Activated CD8-positive, alpha-beta memory T cell treated with anti-CD3 and anti-CD28 coated beads, Interleukin-2, amount 10 ng/mL, durations not matched to agents 7 days and 5 days (primary cell): Measurements from ENCODE around the gene PRDX3. TPM values are rescaled to one million over a fixed set of nuclear protein-coding genes. Genes with fewer than 3 reads are reported as not detected.
"Not testable (repeated sequence)": the region's sequence is repeated elsewhere in the genome, so short reads cannot be mapped to it uniquely, and the experiment has no call there.

Experiments used
- ATAC-seq: fragments of 150-1000 bp; cut with Tn5 transposase; one replicate; pipeline ENCODE4 v1.10.0; 2021; ENCODE audit warnings: moderate library complexity
- CTCF ChIA-PET: fragments of 350-600 bp; sonication (Branson Sonifier 250); formaldehyde crosslinking; loops from one replicate; lab custom pipeline; 2021; ENCODE audit warnings: antibody characterized with exemption; lab: Charles Lee
- DNase-seq: peaks from one replicate; pipeline ENCODE4 v3.0.0-alpha.2; 2020
- H3K27ac Mint-ChIP-seq: one replicate; pipeline ENCODE4 v1.8.0; 2021; ENCODE audit warnings: mild to moderate bottlenecking, mixed read lengths
- H3K27me3 Mint-ChIP-seq: one replicate; pipeline ENCODE4 v1.8.0; 2021; ENCODE audit warnings: mixed read lengths
- H3K36me3 Mint-ChIP-seq: one replicate; pipeline ENCODE4 v1.8.0; 2021; ENCODE audit warnings: mild to moderate bottlenecking, mixed read lengths
- H3K4me1 Mint-ChIP-seq: one replicate; pipeline ENCODE4 v1.8.0; 2021; ENCODE audit warnings: mixed read lengths
- H3K4me3 Mint-ChIP-seq: one replicate; pipeline ENCODE4 v1.8.0; 2021; ENCODE audit warnings: mild to moderate bottlenecking, moderate library complexity, mixed read lengths
- H3K9me3 Mint-ChIP-seq: one replicate; pipeline ENCODE4 v1.8.0; 2022; ENCODE audit warnings: low read depth, mixed read lengths
- total RNA-seq, 2 experiments: library from RNA; stranded (reverse); gene quantifications; one replicate each; pipeline ENCODE4 v1.2.3, GENCODE V29; 2021

The PRDX3 gene
- total RNA-seq, 2 experiments from 2014 or later = 124 to 166 TPM

DNA sequence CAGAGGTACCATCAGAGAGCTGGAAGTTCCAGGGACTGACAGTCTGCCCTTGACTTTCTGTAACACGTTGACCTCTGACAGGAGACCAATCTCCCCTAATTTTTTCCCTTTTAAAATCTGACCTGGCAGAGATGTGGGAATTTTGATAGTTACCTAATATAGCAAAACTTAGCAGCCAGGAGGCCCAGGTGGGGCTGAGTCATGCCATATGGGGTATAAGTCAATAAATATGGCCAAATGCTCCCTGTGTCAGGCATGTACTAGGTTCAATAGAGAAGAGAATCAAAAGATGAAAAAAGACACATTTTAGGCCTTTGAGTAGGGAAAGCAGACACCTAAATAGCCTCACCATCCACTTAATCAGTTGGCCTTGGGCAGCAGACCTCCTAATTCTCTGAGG is 22.6 kb upstream of the PRDX3 start:
- Mint-ChIP-seq H3K36me3 (no peaks in the 10 kb centered on the region), H3K27me3 (peaks cover 2% of the 10 kb centered on the region), H3K4me3 (no peak overlapping the region), H3K4me1 (peaks cover 25% of the 10 kb centered on the region), H3K9me3 (no peaks in the 10 kb centered on the region), H3K27ac (no peak overlapping the region)
- ATAC-seq (no peak), DNase-seq (no peak)
- CTCF ChIA-PET = interaction anchor here (1.8 to 3.8 kb wide), 3 partner anchors 9 to 342 kb away, joined by 8 to 21 read pairs (median 9); partner anchors contain the start of gene RGS10

DNA sequence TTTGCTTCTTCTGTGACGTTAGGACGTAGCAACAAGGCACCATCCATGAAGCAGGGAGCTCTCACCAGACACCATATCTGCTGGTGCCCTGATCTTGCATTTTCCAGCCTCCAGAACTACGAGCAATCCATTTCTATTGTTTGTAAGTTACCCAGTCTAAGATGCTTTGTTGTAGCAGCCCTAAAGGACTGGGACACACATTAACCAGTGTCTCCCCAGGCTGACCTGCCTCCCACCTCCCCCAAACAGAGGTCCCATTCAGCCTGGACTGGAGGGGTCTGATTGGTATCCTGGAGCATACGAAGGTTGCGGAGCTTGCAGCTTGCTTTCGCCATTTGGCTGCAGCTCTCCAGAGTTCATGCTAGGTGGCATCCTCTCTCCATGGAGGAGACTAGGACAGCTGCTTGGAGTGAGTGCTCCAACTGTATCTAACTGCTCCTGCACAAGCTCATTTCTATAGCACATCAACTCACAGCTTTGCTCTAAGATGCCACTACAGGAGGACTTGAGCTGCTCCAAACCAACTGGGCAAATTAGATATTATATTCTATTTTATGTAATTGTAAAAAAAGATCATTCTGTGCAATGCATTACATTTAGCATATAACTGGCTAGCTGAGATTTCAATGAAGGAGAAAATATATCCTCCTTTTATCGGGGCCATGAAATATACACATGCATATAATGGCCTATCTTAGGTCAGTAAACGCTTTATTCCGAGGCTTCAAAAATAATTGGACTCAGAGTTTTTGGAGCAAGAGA is 20.8 kb upstream of the PRDX3 start:
- H3K27ac Mint-ChIP-seq = no peak overlapping the region
- H3K4me3 Mint-ChIP-seq = no peak overlapping the region
- ATAC-seq (peak; percentile 82), DNase-seq (peak; percentile 64)
- CTCF ChIA-PET = interaction anchor here (0.6 to 3.8 kb wide), 43 partner anchors 7 to 403 kb away, joined by 3 to 46 read pairs (median 5); partner anchors contain the start of genes GRK5, PRDX3 and RGS10
- H3K4me1 Mint-ChIP-seq = peaks cover 14% of the 10 kb centered on the region
- H3K9me3 Mint-ChIP-seq = no peaks in the 10 kb centered on the region
- no peaks in the 10 kb centered on the region for H3K36me3 Mint-ChIP-seq
- H3K27me3 Mint-ChIP-seq = peaks cover 4% of the 10 kb centered on the region

DNA sequence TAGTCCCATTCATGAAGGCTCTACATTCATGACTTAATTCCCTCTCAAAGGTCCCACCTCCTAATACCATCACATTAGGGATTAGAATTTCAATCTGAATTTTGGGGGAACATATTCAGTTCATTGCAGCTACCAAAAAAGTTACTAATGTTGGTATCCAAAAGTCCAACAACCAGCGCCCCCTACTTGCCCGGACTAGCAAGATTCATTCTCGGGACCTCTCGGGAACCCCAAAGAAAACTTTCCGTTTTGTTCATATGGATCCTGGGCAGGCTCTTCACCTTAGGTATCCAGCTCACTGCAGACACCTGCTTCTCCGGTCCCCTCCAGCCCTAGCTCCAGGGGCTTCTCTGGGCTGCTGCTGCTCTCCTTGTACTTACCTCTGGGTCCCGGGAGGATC is 19.8 kb upstream of the PRDX3 start:
- DNase-seq = peak; percentile 55
- CTCF ChIA-PET = interaction anchor here (0.8 to 3.8 kb wide), 32 partner anchors 8 to 350 kb away, joined by 3 to 46 read pairs (median 5); partner anchors contain the start of genes GRK5, PRDX3 and RGS10
- peaks cover 4% of the 10 kb centered on the region for H3K27me3 Mint-ChIP-seq
- H3K9me3 Mint-ChIP-seq = no peaks in the 10 kb centered on the region
- peaks cover 14% of the 10 kb centered on the region for H3K4me1 Mint-ChIP-seq
- no peaks in the 10 kb centered on the region for H3K36me3 Mint-ChIP-seq
- no peak for ATAC-seq
- H3K27ac Mint-ChIP-seq = no peak overlapping the region
- H3K4me3 Mint-ChIP-seq = no peak overlapping the region

DNA sequence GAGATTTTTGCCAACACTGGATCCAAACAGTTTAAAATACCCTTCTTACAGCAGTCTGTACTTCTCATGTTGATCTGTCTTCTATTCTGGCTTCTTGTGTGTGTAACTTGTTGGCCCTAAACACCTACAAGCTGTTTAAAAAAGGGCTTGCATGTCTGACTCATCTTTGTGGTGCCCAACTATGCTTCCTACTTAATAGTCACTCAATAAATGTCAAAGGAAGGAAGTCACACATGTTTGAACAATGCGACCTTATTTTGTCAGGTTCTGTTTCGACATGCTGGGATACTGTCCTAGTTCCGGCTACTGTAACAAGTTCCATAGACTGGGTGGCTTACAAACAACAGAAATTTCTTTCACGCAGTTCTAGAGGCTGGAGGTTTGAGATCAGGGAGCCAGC is 19.3 kb upstream of the PRDX3 start:
- DNase-seq (no peak), ATAC-seq (peak; percentile 48)
- CTCF ChIA-PET = interaction anchor here (0.8 to 3.8 kb wide), 22 partner anchors 9 to 345 kb away, joined by 3 to 46 read pairs (median 6); partner anchors contain the start of genes GRK5, PRDX3 and RGS10
- Mint-ChIP-seq H3K27ac (no peak overlapping the region), H3K27me3 (peaks cover 4% of the 10 kb centered on the region), H3K36me3 (no peaks in the 10 kb centered on the region), H3K4me1 (peaks cover 14% of the 10 kb centered on the region), H3K4me3 (no peak overlapping the region), H3K9me3 (no peaks in the 10 kb centered on the region)

DNA sequence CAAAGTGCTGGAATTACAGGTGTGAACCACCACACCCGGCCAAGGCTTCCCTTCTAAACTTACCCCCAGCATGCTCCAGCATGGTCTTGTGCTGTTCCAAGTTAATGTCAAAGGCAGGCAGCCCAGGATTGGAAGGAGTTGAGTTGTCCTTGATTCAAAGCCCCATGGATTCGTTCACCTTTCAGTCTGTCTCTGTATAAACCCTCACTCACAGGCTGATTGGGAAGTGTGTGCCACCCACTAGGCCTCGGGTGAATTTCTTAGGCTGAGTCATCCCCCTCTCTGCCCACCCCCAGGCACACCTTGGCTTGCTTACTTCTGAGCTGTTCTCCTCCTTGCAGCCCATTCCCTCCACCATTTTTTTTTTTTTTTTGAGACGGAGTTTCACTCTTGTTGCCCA is 13.3 kb upstream of the PRDX3 start:
- CTCF ChIA-PET = interaction anchor here (0.9 to 1.0 kb wide), 2 partner anchors 16 to 668 kb away, joined by 3 to 4 read pairs; partner anchors contain the start of gene GRK5
- Mint-ChIP-seq H3K4me3 (no peak overlapping the region), H3K27me3 (peaks cover 2% of the 10 kb centered on the region), H3K4me1 (peaks cover 22% of the 10 kb centered on the region), H3K9me3 (no peaks in the 10 kb centered on the region), H3K27ac (no peak overlapping the region), H3K36me3 (no peaks in the 10 kb centered on the region)
- ATAC-seq (no peak), DNase-seq (no peak)

DNA sequence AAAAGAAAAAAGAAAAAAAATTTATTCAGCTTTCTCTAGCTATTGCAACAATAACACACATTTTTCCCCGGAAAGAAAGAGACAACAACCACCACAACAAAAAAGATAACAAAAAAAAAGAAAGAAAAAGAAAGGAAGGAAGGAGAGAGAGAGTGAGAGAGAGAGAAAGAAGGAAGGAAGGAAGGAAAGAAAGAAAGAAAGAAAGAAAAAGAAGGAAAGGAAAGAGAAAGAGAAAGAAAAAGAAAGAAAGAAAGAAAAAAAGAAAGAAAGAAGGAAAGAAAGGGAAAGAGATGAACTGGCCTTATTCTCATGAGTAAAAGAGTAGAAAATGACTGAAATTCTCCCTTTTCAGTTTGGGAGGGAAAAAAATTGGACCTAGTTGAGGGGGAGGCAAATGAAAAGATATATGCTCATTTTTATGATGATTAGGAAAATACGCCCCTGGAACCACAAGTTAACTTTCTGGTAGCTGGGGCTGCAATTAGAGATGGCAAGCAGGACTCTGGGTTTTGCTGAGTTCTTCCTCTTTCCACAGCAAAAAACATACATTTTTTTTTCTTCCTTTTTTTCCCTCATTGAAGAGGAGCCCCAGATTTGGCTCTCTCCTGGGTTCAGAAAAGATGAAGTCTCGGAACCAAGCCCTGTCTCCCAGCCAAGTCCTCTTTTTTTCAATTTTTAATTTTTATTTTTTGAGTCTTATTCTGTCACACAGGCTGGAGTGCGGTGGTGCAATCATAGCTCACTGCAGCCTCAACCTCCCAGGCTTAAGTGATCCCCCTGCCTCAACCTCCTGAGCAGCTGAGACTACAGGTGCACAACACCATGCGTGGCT is 12.6 kb upstream of the PRDX3 start:
- peaks cover 22% of the 10 kb centered on the region for H3K4me1 Mint-ChIP-seq
- H3K9me3 Mint-ChIP-seq = no peaks in the 10 kb centered on the region
- no peak for DNase-seq
- no peak overlapping the region for H3K4me3 Mint-ChIP-seq
- CTCF ChIA-PET = interaction anchor here (1.0 to 3.4 kb wide), 3 partner anchors 8 to 254 kb away, joined by 4 to 27 read pairs (median 6); partner anchors contain the start of gene GRK5
- no peak for ATAC-seq
- no peaks in the 10 kb centered on the region for H3K36me3 Mint-ChIP-seq
- no peak overlapping the region for H3K27ac Mint-ChIP-seq
- H3K27me3 Mint-ChIP-seq = peaks cover 2% of the 10 kb centered on the region

DNA sequence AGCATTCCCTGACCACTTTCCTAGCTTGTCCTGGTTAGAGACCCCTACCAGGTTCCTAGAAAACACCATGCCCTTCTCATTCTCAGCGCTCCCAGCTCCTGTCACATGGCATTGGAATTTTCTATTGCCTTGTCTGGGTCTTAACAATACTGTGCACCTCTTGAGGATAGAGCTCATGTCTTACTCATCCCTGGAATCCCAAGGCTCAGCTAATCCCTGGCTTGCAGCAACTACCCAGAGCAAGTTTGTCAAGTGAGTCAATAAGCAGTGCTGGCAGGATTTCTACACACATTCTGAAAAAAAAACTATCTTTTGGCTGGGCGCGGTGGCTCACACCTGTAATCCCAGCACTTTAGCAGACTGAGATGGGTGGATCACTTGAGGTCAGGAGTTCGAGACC is 11.7 kb upstream of the PRDX3 start:
- CTCF ChIA-PET = interaction anchor here (0.9 to 3.4 kb wide), 5 partner anchors 9 to 299 kb away, joined by 3 to 27 read pairs (median 6); partner anchors contain the start of genes GRK5 and PRDX3
- Mint-ChIP-seq H3K36me3 (no peaks in the 10 kb centered on the region), H3K9me3 (no peaks in the 10 kb centered on the region), H3K4me1 (peaks cover 22% of the 10 kb centered on the region), H3K27me3 (peaks cover 2% of the 10 kb centered on the region), H3K27ac (no peak overlapping the region), H3K4me3 (no peak overlapping the region)
- no peak for ATAC-seq
- DNase-seq = no peak

DNA sequence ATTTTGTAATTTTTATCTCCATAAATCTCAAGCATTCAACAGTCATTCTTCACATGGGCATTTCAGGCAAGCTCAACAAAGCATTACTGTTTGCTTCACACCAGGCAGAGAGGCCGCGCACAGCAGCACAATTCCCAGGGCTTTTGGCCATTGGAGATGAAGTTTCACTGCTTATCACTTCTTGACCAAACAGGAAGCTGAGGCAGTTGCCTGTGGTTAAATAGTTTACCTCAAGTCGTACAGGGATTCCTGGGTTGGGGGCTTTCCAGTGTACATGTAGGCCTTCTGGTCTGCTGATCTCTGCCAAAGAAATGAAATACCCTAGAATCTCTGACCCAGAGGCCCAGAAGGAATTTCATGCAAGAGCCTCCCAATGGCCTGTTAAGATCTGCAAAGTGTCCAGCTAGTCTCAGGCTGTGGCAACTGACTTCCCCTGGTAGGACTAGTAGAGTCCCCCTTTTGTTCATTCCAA is 11.2 kb upstream of the PRDX3 start:
- ATAC-seq = peak; percentile 30
- no peaks in the 10 kb centered on the region for H3K36me3 Mint-ChIP-seq

DNA sequence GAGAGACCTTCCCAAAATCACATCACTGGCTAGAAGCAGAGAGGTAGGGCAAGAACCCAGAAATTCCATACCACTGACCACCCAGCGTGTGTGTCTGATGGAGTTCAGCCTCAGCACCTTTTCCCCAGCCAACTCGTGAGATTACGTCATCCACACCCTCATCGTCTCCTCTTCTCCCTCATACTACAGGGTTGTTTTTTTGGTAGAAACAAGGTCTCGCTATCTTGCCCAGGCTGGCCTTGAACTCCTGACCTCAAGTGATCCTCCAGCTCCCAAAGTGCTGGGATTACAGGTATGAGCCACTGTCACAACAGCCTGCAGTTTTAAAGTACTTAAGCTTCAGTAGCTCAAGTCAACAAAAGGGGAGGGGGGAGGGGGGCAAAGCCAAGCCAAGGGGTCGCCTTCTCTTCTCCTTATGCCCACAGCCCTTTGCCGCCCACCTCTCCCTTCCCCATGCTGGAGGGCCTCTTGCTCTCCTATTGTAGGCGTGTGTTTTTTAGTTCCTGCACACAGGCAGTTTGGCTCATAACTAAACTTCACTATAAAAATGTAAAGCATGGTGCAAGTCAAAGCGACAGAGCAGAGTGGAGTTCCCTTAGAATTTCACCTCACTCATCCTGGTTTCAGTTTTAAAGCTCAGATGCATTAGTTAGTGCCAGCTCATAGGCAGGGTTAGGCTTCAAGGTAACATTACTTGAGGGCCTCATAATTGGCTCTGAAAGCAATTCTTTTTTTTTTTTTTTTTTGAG is 5.2 kb upstream of the PRDX3 start:
- no peaks in the 10 kb centered on the region for H3K9me3 Mint-ChIP-seq
- DNase-seq (no peak), ATAC-seq (peak; percentile 60)
- H3K36me3 Mint-ChIP-seq = peaks cover 2% of the 10 kb centered on the region
- peak overlapping the region; percentile 68 for H3K27ac Mint-ChIP-seq
- peaks cover 14% of the 10 kb centered on the region for H3K4me1 Mint-ChIP-seq
- CTCF ChIA-PET = interaction anchor here (0.7 to 1.4 kb wide), 3 partner anchors 15 to 23 kb away, joined by 3 read pairs; partner anchors contain the start of gene GRK5
- H3K4me3 Mint-ChIP-seq = no peak overlapping the region
- no peaks in the 10 kb centered on the region for H3K27me3 Mint-ChIP-seq

More for the DNA sequence above, 11.2 kb upstream of the PRDX3 start:
- Mint-ChIP-seq H3K27ac (no peak overlapping the region), H3K9me3 (no peaks in the 10 kb centered on the region), H3K4me3 (no peak overlapping the region), H3K4me1 (peaks cover 22% of the 10 kb centered on the region), H3K27me3 (no peaks in the 10 kb centered on the region)
- CTCF ChIA-PET = interaction anchor here (0.9 to 3.4 kb wide), 6 partner anchors 9 to 300 kb away, joined by 3 to 27 read pairs (median 6); partner anchors contain the start of genes GRK5 and PRDX3
- peak; percentile 54 for DNase-seq

DNA sequence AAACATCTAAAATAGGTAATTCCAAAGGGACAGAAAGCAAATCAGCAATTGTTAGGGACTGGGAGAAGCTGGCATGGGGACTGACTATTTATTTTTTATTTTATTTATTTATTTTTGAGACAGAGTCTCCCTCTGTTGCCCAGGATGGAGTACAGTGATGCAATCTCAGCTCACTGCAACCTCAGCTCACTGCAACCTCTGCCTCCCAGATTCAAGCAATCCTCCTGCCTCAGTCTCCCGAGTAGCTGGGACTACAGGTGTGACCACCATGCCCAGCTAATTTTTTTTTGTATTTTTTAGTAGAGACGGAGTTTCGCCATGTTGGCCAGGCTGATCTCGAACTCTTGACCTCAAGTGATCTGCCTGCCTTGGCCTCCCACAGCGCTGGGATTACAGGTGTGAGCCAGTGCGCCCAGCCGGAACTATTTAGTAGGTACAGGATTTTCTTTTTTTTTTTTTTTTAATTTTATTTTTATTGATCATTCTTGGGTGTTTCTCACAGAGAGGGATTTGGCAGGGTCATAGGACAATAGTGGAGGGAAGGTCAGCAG is 2.3 kb upstream of the PRDX3 start:
- H3K27ac Mint-ChIP-seq, H3K27me3 Mint-ChIP-seq, DNase-seq, H3K4me3 Mint-ChIP-seq, H3K9me3 Mint-ChIP-seq, ATAC-seq: not testable (repeated sequence)
- CTCF ChIA-PET = interaction anchor here (1.1 kb wide), 1 partner anchor 18 kb away, joined by 4 read pairs; no protein-coding TSS in a partner anchor
- Mint-ChIP-seq H3K4me1 (peaks cover 32% of the 10 kb centered on the region), H3K36me3 (peaks cover 14% of the 10 kb centered on the region)

DNA sequence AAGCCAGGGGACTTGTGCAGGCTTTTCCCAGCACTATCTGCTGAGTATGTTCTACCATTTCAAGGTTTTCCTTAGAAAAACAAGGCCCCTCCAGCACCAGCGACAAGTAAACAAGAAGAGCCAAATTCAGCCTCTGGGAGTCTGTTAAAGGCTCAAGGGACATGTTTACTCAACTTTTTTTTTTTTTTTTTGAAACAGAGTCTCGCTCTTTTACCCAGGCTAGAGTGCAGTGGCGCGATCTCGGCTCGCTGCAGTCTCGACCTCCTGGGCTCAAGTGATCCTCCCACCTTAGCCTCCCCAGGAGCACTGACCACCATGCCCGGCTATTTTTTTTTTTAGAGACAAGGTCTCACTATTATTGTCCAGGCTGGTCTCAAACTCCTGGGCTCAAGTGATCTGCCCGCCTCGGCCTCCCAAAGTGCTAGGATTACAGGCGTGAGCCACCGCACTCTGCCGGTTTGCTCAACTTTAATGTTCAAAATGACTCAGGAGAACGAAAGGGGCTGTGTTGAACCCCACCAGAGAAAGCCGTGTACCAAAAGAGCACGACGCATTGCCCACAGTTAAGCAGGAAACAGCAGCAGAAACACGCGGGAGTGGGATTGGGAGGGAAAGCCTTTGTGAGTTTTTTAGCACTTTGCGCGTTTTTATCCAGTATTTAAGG is 772 bp downstream of the PRDX3 start:
- Mint-ChIP-seq H3K27me3 (no peaks in the 10 kb centered on the region), H3K9me3 (no peaks in the 10 kb centered on the region), H3K4me3 (peak overlapping the region; percentile 96), H3K27ac (peak overlapping the region; percentile 97), H3K36me3 (peaks cover 26% of the 10 kb centered on the region), H3K4me1 (peaks cover 34% of the 10 kb centered on the region)
- ATAC-seq = peak; percentile 46
- DNase-seq = peak; percentile 75
- CTCF ChIA-PET = interaction anchor here (1.2 to 2.1 kb wide), 3 partner anchors 32 to 365 kb away, joined by 3 to 5 read pairs (median 3); partner anchors contain the start of gene RGS10
